OCI-LY3 (cell line): ENCODE measurements around the gene AHCYL1.

Experiments
- EZH2phosphoT487 ChIP-seq: fragments of 200-600 bp; shearing (Covaris generic); IDR thresholded peaks from 2 replicates; pipeline ENCODE4 v1.6.1; 2018; ENCODE audit warnings: antibody characterized with exemption, mixed run types, low read depth
- TF ChIP-seq, protein P1 (sequence below): fragments of 200-600, 300-600 bp; sonication (generic); IDR thresholded peaks from 2 replicates; pipeline ENCODE4 v1.5.1; 2014; ENCODE audit warnings: antibody characterized with exemption, low read length, low read depth

DNA sequence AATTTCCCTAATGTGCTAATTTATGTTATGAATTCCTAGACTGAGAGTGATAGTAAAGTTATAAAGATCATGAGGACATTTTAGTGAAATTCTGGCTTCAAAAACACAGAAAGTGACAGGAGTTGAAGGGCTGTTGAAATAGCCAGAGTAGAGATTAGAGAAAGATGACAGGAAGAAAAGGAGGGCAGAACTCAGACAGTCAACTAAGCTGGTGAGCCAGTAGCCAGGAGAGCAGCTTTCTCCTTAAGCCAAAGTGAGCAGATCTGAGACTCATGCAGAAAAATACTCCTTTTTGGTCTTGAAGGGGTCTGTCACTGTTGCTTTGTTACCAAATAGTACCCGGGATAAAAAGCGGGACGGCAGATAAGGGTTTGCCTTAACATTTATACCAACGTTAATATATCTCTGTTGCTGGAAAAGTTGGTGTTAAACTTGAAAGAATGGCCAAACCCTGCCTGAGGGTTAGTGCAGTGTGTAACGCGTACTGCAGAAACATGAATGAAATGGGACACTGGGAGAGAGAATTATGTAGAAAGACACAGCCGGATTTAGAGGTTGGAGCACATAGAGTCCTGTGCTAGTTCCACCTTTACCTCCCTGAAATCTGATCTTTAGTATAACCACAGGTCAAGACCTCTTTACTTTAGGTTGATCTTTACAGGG is 12.8 kb downstream of the AHCYL1 start:
- TF ChIP-seq, protein P1, sequence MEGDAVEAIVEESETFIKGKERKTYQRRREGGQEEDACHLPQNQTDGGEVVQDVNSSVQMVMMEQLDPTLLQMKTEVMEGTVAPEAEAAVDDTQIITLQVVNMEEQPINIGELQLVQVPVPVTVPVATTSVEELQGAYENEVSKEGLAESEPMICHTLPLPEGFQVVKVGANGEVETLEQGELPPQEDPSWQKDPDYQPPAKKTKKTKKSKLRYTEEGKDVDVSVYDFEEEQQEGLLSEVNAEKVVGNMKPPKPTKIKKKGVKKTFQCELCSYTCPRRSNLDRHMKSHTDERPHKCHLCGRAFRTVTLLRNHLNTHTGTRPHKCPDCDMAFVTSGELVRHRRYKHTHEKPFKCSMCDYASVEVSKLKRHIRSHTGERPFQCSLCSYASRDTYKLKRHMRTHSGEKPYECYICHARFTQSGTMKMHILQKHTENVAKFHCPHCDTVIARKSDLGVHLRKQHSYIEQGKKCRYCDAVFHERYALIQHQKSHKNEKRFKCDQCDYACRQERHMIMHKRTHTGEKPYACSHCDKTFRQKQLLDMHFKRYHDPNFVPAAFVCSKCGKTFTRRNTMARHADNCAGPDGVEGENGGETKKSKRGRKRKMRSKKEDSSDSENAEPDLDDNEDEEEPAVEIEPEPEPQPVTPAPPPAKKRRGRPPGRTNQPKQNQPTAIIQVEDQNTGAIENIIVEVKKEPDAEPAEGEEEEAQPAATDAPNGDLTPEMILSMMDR = no peak
- TF ChIP-seq EZH2phosphoT487 = no peak
